Measurements from ENCODE around the gene KCNK3.

DNA sequence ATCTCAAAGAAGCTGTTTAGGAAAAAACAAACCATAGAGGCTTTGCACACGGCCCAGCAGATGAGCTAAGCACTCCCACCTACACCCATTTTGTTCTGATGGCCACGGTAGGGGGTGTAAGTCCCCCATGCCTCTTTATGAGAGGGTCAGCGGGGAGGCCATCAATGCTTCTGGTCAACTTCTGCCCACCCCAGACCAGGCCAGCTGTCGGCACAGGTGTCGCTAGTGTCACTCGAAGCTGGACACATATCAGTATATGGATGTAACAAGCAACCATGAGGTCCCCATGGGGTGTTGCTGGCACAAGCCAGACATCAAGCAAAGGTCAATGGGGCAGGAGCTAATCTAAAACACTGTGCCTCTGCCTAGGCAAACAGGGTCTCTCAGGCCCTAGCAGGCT lies 47.8 kb downstream of the KCNK3 start:
- TF ChIP-seq POLR2A (IDR thresholded peaks at IDR 0.05), result no peak
- TF ChIP-seq, protein P1, sequence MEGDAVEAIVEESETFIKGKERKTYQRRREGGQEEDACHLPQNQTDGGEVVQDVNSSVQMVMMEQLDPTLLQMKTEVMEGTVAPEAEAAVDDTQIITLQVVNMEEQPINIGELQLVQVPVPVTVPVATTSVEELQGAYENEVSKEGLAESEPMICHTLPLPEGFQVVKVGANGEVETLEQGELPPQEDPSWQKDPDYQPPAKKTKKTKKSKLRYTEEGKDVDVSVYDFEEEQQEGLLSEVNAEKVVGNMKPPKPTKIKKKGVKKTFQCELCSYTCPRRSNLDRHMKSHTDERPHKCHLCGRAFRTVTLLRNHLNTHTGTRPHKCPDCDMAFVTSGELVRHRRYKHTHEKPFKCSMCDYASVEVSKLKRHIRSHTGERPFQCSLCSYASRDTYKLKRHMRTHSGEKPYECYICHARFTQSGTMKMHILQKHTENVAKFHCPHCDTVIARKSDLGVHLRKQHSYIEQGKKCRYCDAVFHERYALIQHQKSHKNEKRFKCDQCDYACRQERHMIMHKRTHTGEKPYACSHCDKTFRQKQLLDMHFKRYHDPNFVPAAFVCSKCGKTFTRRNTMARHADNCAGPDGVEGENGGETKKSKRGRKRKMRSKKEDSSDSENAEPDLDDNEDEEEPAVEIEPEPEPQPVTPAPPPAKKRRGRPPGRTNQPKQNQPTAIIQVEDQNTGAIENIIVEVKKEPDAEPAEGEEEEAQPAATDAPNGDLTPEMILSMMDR (IDR thresholded peaks at IDR 0.05), result no peak

All from body of pancreas (tissue), 4 donors.